ENCODE measurements around the gene MACF1. TPM values are rescaled to one million over a fixed set of nuclear protein-coding genes. Genes with fewer than 3 reads are reported as not detected.
"Not testable (repeated sequence)": the region's sequence is repeated elsewhere in the genome, so short reads cannot be mapped to it uniquely, and the experiment has no call there.

The MACF1 gene
- total RNA-seq, 1 donor from 2014 or later, result 185 TPM

DNA sequence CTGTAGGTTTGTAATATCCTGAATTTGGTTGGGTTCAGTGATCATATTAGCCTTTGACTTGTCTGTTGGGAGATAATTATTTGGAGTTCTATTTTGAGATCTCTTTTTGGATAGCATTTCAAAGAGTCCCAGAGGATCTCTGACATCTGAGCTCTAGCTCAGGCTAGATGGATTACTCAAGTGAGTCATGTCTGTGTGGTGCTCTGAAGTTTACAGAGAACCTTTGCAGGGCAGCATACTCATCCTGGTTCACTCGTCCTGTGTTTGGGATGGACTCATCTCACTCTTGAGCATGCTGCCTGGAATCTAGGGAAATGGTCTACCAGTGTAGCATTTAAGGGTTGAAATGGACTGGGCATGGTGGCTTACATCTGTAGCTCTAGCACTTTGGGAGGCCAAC, 257.6 kb downstream of the MACF1 start:
- Mint-ChIP-seq H3K27ac (ENCODE audit: unreplicated experiment) (no peak overlapping the region), H3K9me3 (no peaks in the 10 kb centered on the region), H3K27me3 (ENCODE audit: low read depth) (no peaks in the 10 kb centered on the region), H3K36me3 (ENCODE audit: low read depth) (peaks cover 37% of the 10 kb centered on the region), H3K4me1 (no peaks in the 10 kb centered on the region), H3K4me3 (no peak overlapping the region)
- DNase-seq (ENCODE audit: low read depth, low spot score), result no peak
- TF ChIP-seq, protein P1, sequence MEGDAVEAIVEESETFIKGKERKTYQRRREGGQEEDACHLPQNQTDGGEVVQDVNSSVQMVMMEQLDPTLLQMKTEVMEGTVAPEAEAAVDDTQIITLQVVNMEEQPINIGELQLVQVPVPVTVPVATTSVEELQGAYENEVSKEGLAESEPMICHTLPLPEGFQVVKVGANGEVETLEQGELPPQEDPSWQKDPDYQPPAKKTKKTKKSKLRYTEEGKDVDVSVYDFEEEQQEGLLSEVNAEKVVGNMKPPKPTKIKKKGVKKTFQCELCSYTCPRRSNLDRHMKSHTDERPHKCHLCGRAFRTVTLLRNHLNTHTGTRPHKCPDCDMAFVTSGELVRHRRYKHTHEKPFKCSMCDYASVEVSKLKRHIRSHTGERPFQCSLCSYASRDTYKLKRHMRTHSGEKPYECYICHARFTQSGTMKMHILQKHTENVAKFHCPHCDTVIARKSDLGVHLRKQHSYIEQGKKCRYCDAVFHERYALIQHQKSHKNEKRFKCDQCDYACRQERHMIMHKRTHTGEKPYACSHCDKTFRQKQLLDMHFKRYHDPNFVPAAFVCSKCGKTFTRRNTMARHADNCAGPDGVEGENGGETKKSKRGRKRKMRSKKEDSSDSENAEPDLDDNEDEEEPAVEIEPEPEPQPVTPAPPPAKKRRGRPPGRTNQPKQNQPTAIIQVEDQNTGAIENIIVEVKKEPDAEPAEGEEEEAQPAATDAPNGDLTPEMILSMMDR (conservative IDR thresholded peaks at IDR 0.05), result no peak

DNA sequence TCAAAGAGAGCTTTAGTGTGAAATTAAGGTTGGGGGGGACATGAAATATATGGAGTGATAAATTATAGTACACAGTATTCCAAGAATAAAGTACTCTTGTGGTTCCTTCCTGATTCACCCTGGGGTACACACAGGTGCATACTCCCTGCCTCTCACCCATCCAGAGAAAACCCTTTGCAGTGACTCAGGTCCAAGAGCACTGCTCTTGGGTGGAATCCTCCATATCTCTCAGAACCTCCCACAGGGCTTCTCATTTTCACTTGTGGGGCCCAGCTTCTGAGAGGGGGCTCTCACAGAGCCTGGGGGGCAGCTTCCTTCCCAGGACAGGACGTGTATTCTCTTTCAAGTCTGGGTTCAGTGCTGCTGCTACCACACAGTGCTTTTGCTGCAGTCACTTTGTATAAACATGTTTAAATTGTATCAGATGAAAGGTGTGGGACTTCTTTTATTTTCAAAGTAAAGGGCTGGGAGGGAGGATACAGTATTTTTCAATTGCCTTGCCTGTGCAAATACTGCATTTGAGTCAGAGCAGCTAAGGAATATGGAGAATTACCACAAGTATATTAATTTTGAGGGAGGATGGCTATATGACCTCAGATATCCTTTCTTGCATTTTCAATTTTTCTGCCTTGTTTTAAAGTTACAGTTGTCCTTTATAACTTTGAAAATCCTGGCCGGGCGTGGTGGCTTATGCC, 262.1 kb downstream of the MACF1 start:
- no peaks in the 10 kb centered on the region for H3K27me3 Mint-ChIP-seq (ENCODE audit: low read depth)
- no peak overlapping the region for H3K27ac Mint-ChIP-seq (ENCODE audit: unreplicated experiment)
- H3K36me3 Mint-ChIP-seq (ENCODE audit: low read depth), result peaks cover 16% of the 10 kb centered on the region
- no peaks in the 10 kb centered on the region for H3K9me3 Mint-ChIP-seq
- DNase-seq (ENCODE audit: low read depth, low spot score), result no peak
- no peak overlapping the region for H3K4me3 Mint-ChIP-seq
- no peaks in the 10 kb centered on the region for H3K4me1 Mint-ChIP-seq
- TF ChIP-seq, protein P1 (conservative IDR thresholded peaks at IDR 0.05), result no peak

DNA sequence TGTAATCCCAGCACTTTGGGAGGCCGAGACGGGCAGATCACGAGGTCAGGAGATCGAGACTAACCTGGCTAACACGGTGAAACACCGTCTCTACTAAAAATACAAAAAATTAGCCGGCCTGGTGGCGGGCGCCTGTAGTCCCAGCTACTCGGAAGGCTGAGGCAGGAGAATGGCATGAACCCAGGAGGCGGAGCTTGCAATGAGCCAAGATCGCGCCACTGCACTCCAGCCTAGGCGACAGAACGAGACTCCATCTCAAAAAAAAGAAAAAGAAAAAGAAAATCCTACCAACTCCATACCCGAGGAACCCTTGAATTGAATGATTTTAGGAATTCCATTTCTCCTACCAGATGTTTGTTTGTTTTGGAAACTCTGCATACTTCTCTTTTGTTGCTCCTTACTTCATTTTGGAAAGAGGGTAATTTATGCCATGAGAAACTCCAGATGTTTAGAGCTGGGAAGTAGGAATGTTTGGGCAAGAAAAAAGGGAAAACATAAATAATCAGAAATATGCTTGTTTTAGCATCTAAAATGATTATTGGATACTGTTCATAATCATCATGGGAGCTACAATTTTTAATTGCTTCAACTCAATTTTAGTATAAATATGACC, 262.7 kb downstream of the MACF1 start:
- H3K27me3 Mint-ChIP-seq (ENCODE audit: low read depth); H3K9me3 Mint-ChIP-seq; H3K4me1 Mint-ChIP-seq; DNase-seq (ENCODE audit: low read depth, low spot score); H3K4me3 Mint-ChIP-seq; H3K27ac Mint-ChIP-seq (ENCODE audit: unreplicated experiment): not testable (repeated sequence)
- peaks cover 14% of the 10 kb centered on the region for H3K36me3 Mint-ChIP-seq (ENCODE audit: low read depth)

DNA sequence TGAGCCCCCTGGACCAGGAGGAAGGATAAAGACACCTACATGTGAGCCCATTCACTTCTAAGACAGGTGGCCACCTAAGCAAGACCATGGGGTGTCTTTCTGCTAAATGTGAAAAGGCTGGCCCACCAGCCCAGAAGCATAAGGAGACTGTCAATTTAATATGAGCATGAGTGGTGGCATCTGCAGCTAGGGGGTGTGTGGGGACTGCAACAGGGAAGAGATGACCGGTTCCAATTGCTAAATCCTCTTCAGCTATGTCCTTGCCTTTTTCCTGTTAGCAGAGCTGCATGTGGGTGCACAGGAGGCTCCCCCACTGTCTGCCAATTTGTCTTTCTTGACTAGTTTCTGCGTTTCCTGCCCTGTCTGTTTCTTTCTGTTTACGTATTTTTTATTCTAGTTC, 264.7 kb downstream of the MACF1 start:
- no peak for DNase-seq (ENCODE audit: low read depth, low spot score)
- H3K27me3 Mint-ChIP-seq (ENCODE audit: low read depth), result no peaks in the 10 kb centered on the region
- TF ChIP-seq, protein P1 (conservative IDR thresholded peaks at IDR 0.05), result no peak
- H3K4me3 Mint-ChIP-seq, result no peak overlapping the region
- H3K4me1 Mint-ChIP-seq, result no peaks in the 10 kb centered on the region
- peaks cover 9% of the 10 kb centered on the region for H3K36me3 Mint-ChIP-seq (ENCODE audit: low read depth)
- H3K27ac Mint-ChIP-seq (ENCODE audit: unreplicated experiment), result no peak overlapping the region
- no peaks in the 10 kb centered on the region for H3K9me3 Mint-ChIP-seq

DNA sequence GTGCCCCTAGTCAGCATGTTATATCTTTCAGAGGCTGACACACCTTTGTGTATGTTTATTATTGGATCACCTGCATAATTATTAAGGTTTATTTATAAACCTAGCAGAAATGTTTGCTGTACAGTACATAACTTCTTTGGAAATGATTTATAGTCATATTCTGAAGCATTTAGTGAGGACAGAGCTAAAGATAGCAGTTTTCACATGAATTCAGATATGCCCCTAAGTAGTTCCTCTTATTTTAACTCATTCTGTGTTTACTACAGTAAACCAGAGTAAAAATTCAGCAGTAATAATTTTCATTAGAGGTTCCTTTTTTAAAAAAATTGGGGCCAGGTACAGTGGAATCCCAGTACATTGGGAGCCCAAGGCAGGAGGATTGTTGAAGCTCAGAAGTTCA, 265.5 kb downstream of the MACF1 start:
- DNase-seq (ENCODE audit: low read depth, low spot score), result no peak
- Mint-ChIP-seq H3K27me3 (ENCODE audit: low read depth) (no peaks in the 10 kb centered on the region), H3K27ac (ENCODE audit: unreplicated experiment) (no peak overlapping the region), H3K9me3 (no peaks in the 10 kb centered on the region), H3K4me1 (no peaks in the 10 kb centered on the region), H3K4me3 (no peak overlapping the region), H3K36me3 (ENCODE audit: low read depth) (peaks cover 13% of the 10 kb centered on the region)
- TF ChIP-seq, protein P1 (conservative IDR thresholded peaks at IDR 0.05), result no peak

DNA sequence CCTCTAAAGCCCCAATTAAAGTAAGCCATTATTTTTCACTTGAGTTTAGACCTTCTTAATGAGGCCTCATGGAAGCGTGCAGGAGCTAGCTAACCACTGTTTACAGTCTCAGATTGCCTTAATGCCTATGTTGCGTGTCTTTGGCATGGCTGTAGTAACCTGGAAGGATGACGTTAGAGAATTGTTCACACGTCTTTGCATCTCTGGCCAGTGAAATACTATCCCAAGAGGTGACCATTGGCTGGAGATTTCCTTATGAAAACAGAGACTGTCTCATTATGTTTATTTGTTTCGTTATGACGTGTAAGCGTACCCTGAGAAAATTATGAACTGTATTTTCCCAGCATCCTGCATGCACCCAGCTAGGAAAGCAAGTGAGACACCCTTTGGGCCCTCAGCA, 268.3 kb downstream of the MACF1 start:
- H3K4me1 Mint-ChIP-seq, result no peaks in the 10 kb centered on the region
- H3K27me3 Mint-ChIP-seq (ENCODE audit: low read depth), result no peaks in the 10 kb centered on the region
- H3K27ac Mint-ChIP-seq (ENCODE audit: unreplicated experiment), result no peak overlapping the region
- H3K9me3 Mint-ChIP-seq, result no peaks in the 10 kb centered on the region
- peaks cover 19% of the 10 kb centered on the region for H3K36me3 Mint-ChIP-seq (ENCODE audit: low read depth)
- DNase-seq (ENCODE audit: low read depth, low spot score), result no peak
- TF ChIP-seq, protein P1 (conservative IDR thresholded peaks at IDR 0.05), result no peak
- no peak overlapping the region for H3K4me3 Mint-ChIP-seq
